K562 (cell line): ENCODE measurements around the gene NR2F2. TPM values are rescaled to one million over a fixed set of nuclear protein-coding genes. Genes with fewer than 3 reads are reported as not detected.

Experiments used
- CGGBP1 ChIP-seq: fragments of 250-450 bp; sonication (Bioruptor Pico); IDR thresholded peaks from 2 replicates; pipeline ENCODE4 v1.9.0; 2021; ENCODE audit warnings: mild to moderate bottlenecking
- CXXC5 ChIP-seq: fragments of 250-450 bp; sonication (Bioruptor Pico); IDR thresholded peaks from 2 replicates; pipeline ENCODE4 v1.8.0; 2022; ENCODE audit warnings: inconsistent platforms, mild to moderate bottlenecking, moderate library complexity
- DACH1 ChIP-seq: fragments of 450-650 bp; IDR thresholded peaks from 2 replicates; pipeline ENCODE4 v1.6.1; 2018; ENCODE audit not compliant: partially characterized antibody
- E2F6 ChIP-seq, 2 experiments: IDR thresholded peaks; 2 replicates each; pipeline ENCODE4 v1.6.1; 2011; ENCODE audit warnings: borderline replicate concordance in 1 of 2, control low read depth in 1 of 2, low read depth in 1 of 2, low read length in 1 of 2, mild to moderate bottlenecking in 1 of 2, mixed read lengths in 1 of 2, moderate library complexity in 1 of 2; ENCODE audit not compliant: insufficient read depth in 1 of 2, insufficient read length in 1 of 2, poor library complexity in 1 of 2, severe bottlenecking in 1 of 2; ENCODE audit errors: extremely low read depth in 1 of 2
- FOXA3 ChIP-seq, 2 experiments: fragments of 450-650 bp in 1 of 2; sonication (generic) in 1 of 2; formaldehyde crosslinking; IDR thresholded peaks in 1 of 2; conservative IDR thresholded peaks in 1 of 2; 2 replicates each; pipeline versions ENCODE4 v1.4.0 to v1.8.0; 2020 to 2022; ENCODE audit warnings: mild to moderate bottlenecking in 2 of 2, missing genetic modification reagents in 1 of 2
- GTF2E2 ChIP-seq: fragments of 200-800 bp; sonication (Bioruptor generic); IDR thresholded peaks from 2 replicates; pipeline ENCODE4 v1.6.1; 2016; ENCODE audit warnings: missing genetic modification characterization, missing compliant biosample characterization
- HLTF ChIP-seq: fragments of 450-650 bp; IDR thresholded peaks from 2 replicates; pipeline ENCODE4 v1.6.1; 2016
- ILF3 ChIP-seq: fragments of 450-650 bp; IDR thresholded peaks from 2 replicates; pipeline ENCODE4 v1.6.1; 2018; ENCODE audit warnings: antibody characterized with exemption, mild to moderate bottlenecking, moderate library complexity, borderline replicate concordance
- LEF1 ChIP-seq: fragments of 450-650 bp; IDR thresholded peaks from 2 replicates; pipeline ENCODE4 v1.6.1; 2016; ENCODE audit warnings: mild to moderate bottlenecking
- MAFF ChIP-seq: IDR thresholded peaks from 2 replicates; pipeline ENCODE4 v1.6.1; 2012; ENCODE audit warnings: low read length, improper control_type of control experiment
- NR2C2 ChIP-seq, 2 experiments: fragments of 200-800 bp in 1 of 2; sonication (Bioruptor generic) in 1 of 2; sonication (generic) in 1 of 2; formaldehyde crosslinking in 1 of 2; IDR thresholded peaks; 2 replicates each; pipeline versions ENCODE4 v1.6.1 to v1.8.0; 2016 to 2022; ENCODE audit warnings: mild to moderate bottlenecking in 1 of 2, missing compliant biosample characterization in 1 of 2, missing genetic modification characterization in 1 of 2, missing genetic modification reagents in 1 of 2
- RAD51 ChIP-seq: fragments of 450-650 bp; IDR thresholded peaks from 2 replicates; pipeline ENCODE4 v1.7.1; 2016; ENCODE audit warnings: low read depth, mild to moderate bottlenecking, borderline replicate concordance
- RBM39 ChIP-seq: fragments of 200-400 bp; formaldehyde crosslinking; optimal IDR thresholded peaks from 2 replicates; pipeline ENCODE3; 2018; ENCODE audit warnings: low read depth, low read length
- RHOXF2B ChIP-seq: fragments of 250-450 bp; sonication (Bioruptor Pico); conservative IDR thresholded peaks from 2 replicates; pipeline ENCODE4 v1.5.1; 2021
- SIN3A ChIP-seq, 2 experiments: fragments of 150-350 bp in 1 of 2; IDR thresholded peaks; 2 replicates each; pipeline ENCODE4 v1.6.1; 2011 to 2016; ENCODE audit warnings: borderline replicate concordance in 2 of 2, low read depth in 2 of 2, low read length in 2 of 2, mild to moderate bottlenecking in 2 of 2, moderate library complexity in 2 of 2; ENCODE audit not compliant: control insufficient read depth in 1 of 2
- SMARCB1 ChIP-seq: IDR thresholded peaks from 2 replicates; pipeline ENCODE4 v1.6.1; 2011; ENCODE audit warnings: improper control_type of control experiment, low read depth; ENCODE audit not compliant: insufficient read length
- SMARCC2 ChIP-seq: fragments of 450-650 bp; IDR thresholded peaks from 2 replicates; pipeline ENCODE4 v1.6.1; 2017; ENCODE audit warnings: antibody characterized with exemption, moderate library complexity, mild to moderate bottlenecking, low read depth
- STAT6 ChIP-seq: sonication (generic); formaldehyde crosslinking; IDR thresholded peaks from 2 replicates; pipeline ENCODE4 v1.8.1; 2023; ENCODE audit warnings: mild to moderate bottlenecking, missing genetic modification reagents
- TAF7 ChIP-seq: fragments of 450-650 bp; IDR thresholded peaks from 2 replicates; pipeline ENCODE4 v1.6.1; 2016; ENCODE audit warnings: missing genetic modification characterization, missing compliant biosample characterization
- ZBED1 ChIP-seq: IDR thresholded peaks from 2 replicates; pipeline ENCODE4 v1.6.1; 2014
- ZBTB26 ChIP-seq: fragments of 450-650 bp; formaldehyde crosslinking; IDR thresholded peaks from 2 replicates; pipeline ENCODE4 v1.4.0; 2022; ENCODE audit warnings: missing genetic modification characterization
- ZNF79 ChIP-seq: fragments of 250-450 bp; sonication (Bioruptor Pico); IDR thresholded peaks from 2 replicates; pipeline ENCODE4 v1.4.0; 2020; ENCODE audit warnings: low read depth, mild to moderate bottlenecking, moderate library complexity
- polyA plus RNA-seq, 8 experiments: library from polyadenylated mRNA; depleted of rRNA in 4 of 8; stranded (reverse) in 5 of 8; unstranded in 3 of 8; fragments of >200 nt; fragmentation: Nextera tagmentation in 2 of 8; fragmentation: Illumina TruSeq in 1 of 8; extraction: Ambion mirVana in 2 of 8; extraction: Trizol in 1 of 8; gene quantifications; 2 replicates each; pipeline versions ENCODE4 v1.2.1 to v1.2.3, GENCODE V29; 2011 to 2014; ENCODE audit warnings: inconsistent platforms in 1 of 8, missing spikeins in 1 of 8
- total RNA-seq, 7 experiments: library from RNA; depleted of rRNA in 6 of 7; stranded (reverse); fragments of >200 nt in 6 of 7; fragmentation: Illumina TruSeq in 2 of 7; extraction: Trizol in 2 of 7; gene quantifications; 2 replicates each; pipeline versions ENCODE4 v1.2.1 to v1.2.3, GENCODE V29; 2011 to 2021; ENCODE audit warnings: low replicate concordance in 1 of 7

Gene NR2F2
- total and polyA plus RNA-seq, 9 of the 15 experiments (the other 6 are each of a cell fraction or from before 2014, with no cell fraction given): 6.0 to 51.8 (median 11.1) TPM

- TF ChIP-seq STAT6 (CRISPR knock-in tag): no peak; the same call in 1 of the 2 replicates
- TF ChIP-seq RHOXF2B (CRISPR knock-in tag): no peak
- TF ChIP-seq RBM39: no peak
- no peak for TF ChIP-seq DACH1
- peak in 1 of 2 experiments; percentile 37; a peak in 1 of 4 replicates for TF ChIP-seq FOXA3 (CRISPR knock-in tag; conservative IDR thresholded peaks at IDR 0.05 in 1 of 2, IDR thresholded peaks at IDR 0.05 in 1 of 2)
- TF ChIP-seq NR2C2 (CRISPR knock-in tag; IDR thresholded peaks at IDR 0.05): 0 out of 2 replicates have a peak, but pooled peaks have one; percentile 49
- TF ChIP-seq NR2C2 (tag; IDR thresholded peaks at IDR 0.05): peak; percentile 38
- TF ChIP-seq RAD51: no peak
- TF ChIP-seq CXXC5 (CRISPR knock-in tag): peak; percentile 86
- peak in 1 of 2 experiments; percentile 40; a peak in 1 of 4 replicates for TF ChIP-seq SIN3A (IDR thresholded peaks at IDR 0.05; ENCODE audit: borderline replicate concordance in 2 of 2, control insufficient read depth in 1 of 2, low read depth in 2 of 2, low read length in 2 of 2)
- TF ChIP-seq ZBTB26 (CRISPR knock-in tag): no peak
- no peak for TF ChIP-seq MAFF
- no peak for TF ChIP-seq CGGBP1
- peak in 1 of 2 experiments; percentile 39 for TF ChIP-seq E2F6 (IDR thresholded peaks at IDR 0.05; ENCODE audit: borderline replicate concordance in 1 of 2, extremely low read depth in 1 of 2, insufficient read depth in 1 of 2, insufficient read length in 1 of 2, low read depth in 1 of 2, low read length in 1 of 2, poor library complexity in 1 of 2, severe bottlenecking in 1 of 2)
- no peak for TF ChIP-seq SMARCC2
- no peak for TF ChIP-seq SMARCB1
- no peak for TF ChIP-seq TAF7 (tag)
- TF ChIP-seq ILF3: no peak
- no peak for TF ChIP-seq ZBED1
- TF ChIP-seq GTF2E2 (tag): no peak
- TF ChIP-seq ZNF79 (CRISPR knock-in tag): no peak
- no peak; the same call in 1 of the 2 replicates for TF ChIP-seq LEF1
- TF ChIP-seq HLTF: no peak
These were observed 26.3 kb downstream of the NR2F2 start (continued) for GRCh38 chr15:96356494-96357455.
